GM12872 (cell line): Measurements from ENCODE around the gene TFB2M.

Experiments used
- CTCF ChIP-seq: IDR thresholded peaks from 3 replicates; pipeline ENCODE4 v1.5.1; 2011; ENCODE audit warnings: low read depth, mild to moderate bottlenecking, low read length, moderate library complexity; ENCODE audit not compliant: insufficient read depth

TFB2M gene

GRCh38 chr1:246591047-246591446 is 25.0 kb upstream of the TFB2M start:
- no peak for TF ChIP-seq CTCF

GRCh38 chr1:246588159-246588721 is 22.2 kb upstream of the TFB2M start:
- TF ChIP-seq CTCF, result no peak

- TF ChIP-seq CTCF, result no peak
Observed at GRCh38 chr1:246587606-246588005, 21.5 kb upstream of the TFB2M start.

- TF ChIP-seq CTCF, result no peak
Observed at GRCh38 chr1:246587032-246587431, 21.0 kb upstream of the TFB2M start.

GRCh38 chr1:246583448-246584185 is 17.6 kb upstream of the TFB2M start:
- no peak for TF ChIP-seq CTCF

GRCh38 chr1:246583056-246583440 is 17.0 kb upstream of the TFB2M start:
- no peak for TF ChIP-seq CTCF

- TF ChIP-seq CTCF, result no peak
Observed at GRCh38 chr1:246582301-246583055, 16.4 kb upstream of the TFB2M start.
